GM12878 (cell line): Measurements from ENCODE around the gene AMBRA1. TPM values are rescaled to one million over a fixed set of nuclear protein-coding genes. Genes with fewer than 3 reads are reported as not detected.
A peak's percentile ranks its signal among the peaks of the same experiment; 100 is the strongest.

Experiments
- ATAC-seq: fragments of 200-7000 bp; cut with Tn5 transposase; 3 replicates; pipeline ENCODE4 v1.9.1; 2020; ENCODE audit warnings: mild to moderate bottlenecking, moderate library complexity
- BruUV-seq: library from RNA; stranded (reverse); fragments of 400-500 nt; replicated peaks from 2 replicates; lab custom pipeline; 2021; lab: Mats Ljungman, UMichigan
- CTCF ChIA-PET: fragments of 300-600 bp; sonication (Branson Sonifier 250); formaldehyde crosslinking; extraction: SDS; loops from one replicate; lab custom pipeline; 2021; ENCODE audit warnings: inconsistent platforms; lab: Yijun Ruan, JAX
- POLR2A ChIA-PET: fragments of 350-600 bp; formaldehyde crosslinking; extraction: SDS; loops from one replicate; lab custom pipeline; 2021; ENCODE audit warnings: inconsistent platforms; lab: Charles Lee
- RAD21 ChIA-PET: fragments of 300-600 bp; sonication (Branson Sonifier 250); formaldehyde crosslinking; loops from one replicate; lab custom pipeline; 2023; ENCODE audit warnings: antibody characterized with exemption; ENCODE audit not compliant: unreplicated experiment; lab: Charles Lee
- SMC1A ChIA-PET: fragments of 300-600 bp; sonication (Branson Sonifier 250); formaldehyde crosslinking; loops from one replicate; lab custom pipeline; 2023; ENCODE audit not compliant: unreplicated experiment, uncharacterized antibody; lab: Charles Lee
- DNase-seq: peaks from one replicate; pipeline ENCODE4 v3.0.0-alpha.2; 2011; ENCODE audit warnings: low read depth, low spot score
- FAIRE-seq: peaks from 3 replicates; lab custom pipeline; 2011; peaks lifted over from hg19 to GRCh38; lab: Jason Lieb, UNC
- H2AFZ ChIP-seq: 2 replicates; pipeline ENCODE4 v1.6.0; 2011; ENCODE audit warnings: low read depth, low read length, control low read depth; ENCODE audit not compliant: control insufficient read depth
- H3K27ac ChIP-seq: 2 replicates; pipeline ENCODE4 v1.5.1; 2011; ENCODE audit warnings: control low read depth; ENCODE audit not compliant: control insufficient read depth, insufficient read depth
- H3K27me3 ChIP-seq, 2 experiments: replicated peaks in 1 of 2; 2 replicates each; pipeline versions ENCODE4 v1.6.0 to v1.6.1; 2011; ENCODE audit warnings: low read length in 1 of 2; ENCODE audit not compliant: control insufficient read depth in 2 of 2, insufficient read depth in 2 of 2
- H3K36me3 ChIP-seq, 2 experiments: 2 replicates each; pipeline ENCODE4 v1.5.1; 2011; ENCODE audit warnings: low read length in 1 of 2; ENCODE audit not compliant: control insufficient read depth in 2 of 2, insufficient read depth in 2 of 2
- H3K4me1 ChIP-seq: 2 replicates; pipeline ENCODE4 v1.6.1; 2011; ENCODE audit warnings: mild to moderate bottlenecking, low read length, moderate library complexity, mixed read lengths; ENCODE audit not compliant: control insufficient read depth, insufficient read depth
- H3K4me2 ChIP-seq: 2 replicates; pipeline ENCODE4 v1.6.0; 2011; ENCODE audit warnings: control low read depth; ENCODE audit not compliant: control insufficient read depth, insufficient read depth
- H3K4me3 ChIP-seq: fragments of 200-600 bp; sonication (generic); 2 replicates; pipeline ENCODE4 v1.5.1; 2016
- H3K79me2 ChIP-seq: 2 replicates; pipeline ENCODE4 v1.6.0; 2011; ENCODE audit warnings: low read length; ENCODE audit not compliant: control insufficient read depth, insufficient read depth
- H3K9ac ChIP-seq: 2 replicates; pipeline ENCODE4 v1.8.0; 2011; ENCODE audit warnings: low read length, control low read depth, mixed read lengths; ENCODE audit not compliant: control insufficient read depth, insufficient read depth
- H3K9me3 ChIP-seq: replicated peaks from 3 replicates; pipeline ENCODE4 v1.5.1; 2011; ENCODE audit warnings: mild to moderate bottlenecking, low read length; ENCODE audit not compliant: control insufficient read depth, insufficient read depth
- H4K20me1 ChIP-seq: 2 replicates; pipeline ENCODE4 v1.6.0; 2011; ENCODE audit not compliant: control insufficient read depth, insufficient read depth
- PKNOX1 ChIP-seq: fragments of 450-650 bp; IDR thresholded peaks from 2 replicates; pipeline ENCODE4 v1.6.1; 2016; ENCODE audit warnings: mild to moderate bottlenecking
- RELB ChIP-seq: fragments of 450-650 bp; IDR thresholded peaks from 2 replicates; pipeline ENCODE4 v1.6.1; 2017; ENCODE audit warnings: low read depth, mild to moderate bottlenecking, moderate library complexity
- SPI1 ChIP-seq: IDR thresholded peaks from 2 replicates; pipeline ENCODE4 v1.6.1; 2011; ENCODE audit warnings: low read depth, mild to moderate bottlenecking, low read length, moderate library complexity, borderline replicate concordance; ENCODE audit not compliant: insufficient read depth
- USF1 ChIP-seq: IDR thresholded peaks from 2 replicates; pipeline ENCODE4 v1.6.1; 2011; ENCODE audit warnings: borderline replicate concordance, low read depth, mild to moderate bottlenecking, moderate library complexity, mixed read lengths, low read length; ENCODE audit not compliant: insufficient read depth; ENCODE audit errors: extremely low read length
- in situ Hi-C: fragments of 300-500 bp; cut with MboI; formaldehyde crosslinking; loops from 9 replicates; pipeline ENCODE4 v1.14.3; 2018; ENCODE audit warnings: mixed read lengths
- intact Hi-C: fragments of 100-400 bp; cut with micrococcal nuclease; formaldehyde crosslinking; loops from one replicate; pipeline ENCODE4 v1.14.2; 2022; ENCODE audit not compliant: unreplicated experiment
- polyA plus RNA-seq, 11 experiments: library from polyadenylated mRNA; depleted of rRNA in 4 of 11; unstranded in 6 of 11; stranded (reverse) in 5 of 11; fragments of >200 nt; fragmentation: Nextera tagmentation in 4 of 11; fragmentation: Illumina TruSeq in 1 of 11; extraction: Ambion mirVana in 4 of 11; extraction: Trizol in 1 of 11; gene quantifications; 1 replicate in 1 of 11; 2 replicates in 10 of 11; pipeline versions ENCODE4 v1.2.1 to v1.2.3, GENCODE V29; 2011 to 2016; ENCODE audit warnings: inconsistent platforms in 2 of 11, missing spikeins in 2 of 11, low read depth in 1 of 11
- total RNA-seq, 4 experiments: library from RNA; depleted of rRNA in 3 of 4; stranded (reverse); fragments of >200 nt in 3 of 4; fragmentation: Illumina TruSeq in 1 of 4; extraction: Trizol in 1 of 4; gene quantifications; 2 replicates each; pipeline versions ENCODE4 v1.2.1 to v1.2.3, GENCODE V29; 2013 to 2021

Gene AMBRA1
- total and polyA plus RNA-seq, 10 of the 15 experiments (the other 5 are each of a cell fraction or from before 2014, with no cell fraction given): 0.57 to 34.3 (median 13.7) TPM

GRCh38 chr11:46451759-46452158, 142.1 kb downstream of the AMBRA1 start:
- peak; percentile 72 for ATAC-seq
- H3K4me1 ChIP-seq: no peaks in the 10 kb centered on the region
- FAIRE-seq: no peak
- peak; percentile 83; the same call in 1 of the 2 replicates for TF ChIP-seq SPI1
- TF ChIP-seq PKNOX1: peak; percentile 36; the same call in 1 of the 2 replicates
- no peak for TF ChIP-seq USF1
- no peak for TF ChIP-seq RELB
- H3K27ac ChIP-seq: no peak overlapping the region; the same call in 1 of the 2 replicates
- DNase-seq: no peak
- intact Hi-C loops: no loop called here
- no peaks in the 10 kb centered on the region; the same call in none of the 2 replicates for H3K79me2 ChIP-seq
- H3K4me3 ChIP-seq: no peak overlapping the region
- no peaks in the 10 kb centered on the region for H3K9me3 ChIP-seq
- ChIA-PET RAD21 (interaction anchor here (0.8 to 4.0 kb wide), 14 partner anchors 9 to 71 kb away, joined by 3 to 22 read pairs (median 6); no protein-coding TSS in a partner anchor), CTCF (interaction anchor here (0.7 to 3.5 kb wide), 12 partner anchors 8 to 167 kb away, joined by 3 to 16 read pairs (median 4); no protein-coding TSS in a partner anchor), SMC1A (interaction anchor here (0.6 to 10.4 kb wide), 16 partner anchors 10 to 113 kb away, joined by 3 to 171 read pairs (median 5); no protein-coding TSS in a partner anchor), POLR2A (interaction anchor here (0.7 to 3.6 kb wide), 8 partner anchors 10 to 65 kb away, joined by 3 to 26 read pairs (median 6); no protein-coding TSS in a partner anchor)
- no peaks in the 10 kb centered on the region for H4K20me1 ChIP-seq
- no peak overlapping the region for H3K4me2 ChIP-seq
- no peak overlapping the region for H3K9ac ChIP-seq
- no peaks in the 10 kb centered on the region for H3K27me3 ChIP-seq
- H2AFZ ChIP-seq: no peak overlapping the region
- no TSS peak for BruUV-seq
- in situ Hi-C loops: no loop called here
- no peaks in the 10 kb centered on the region for H3K36me3 ChIP-seq
